ENCODE data around the gene ZNF652. TPM values are rescaled to one million over a fixed set of nuclear protein-coding genes. Genes with fewer than 3 reads are reported as not detected.

ZNF652 gene
- total RNA-seq, 1 donor from 2014 or later = 52.7 TPM

DNA sequence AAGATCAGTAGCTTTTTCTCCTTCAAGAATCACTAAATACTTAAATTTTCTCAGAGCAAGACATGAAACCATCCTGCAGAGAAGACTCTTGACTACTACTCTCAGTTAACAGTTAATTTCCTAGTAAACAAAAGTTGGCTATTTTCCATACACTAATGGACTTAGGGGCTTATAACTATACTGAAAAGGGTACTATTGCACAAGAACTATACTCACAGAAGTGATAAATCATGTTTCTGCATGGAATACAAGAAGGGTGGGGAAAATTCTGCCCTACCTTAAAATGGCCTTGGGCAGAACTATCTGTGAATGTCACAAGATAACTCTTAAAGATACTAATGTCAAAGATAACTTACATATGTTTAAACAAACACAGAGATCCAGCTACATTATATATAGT, 12.5 kb downstream of the ZNF652 start:
- no peak overlapping the region for H3K27ac Mint-ChIP-seq
- no peak for TF ChIP-seq CTCF (IDR thresholded peaks at IDR 0.05; ENCODE audit: unreplicated experiment)
- H3K4me1 Mint-ChIP-seq (ENCODE audit: low read depth) = no peaks in the 10 kb centered on the region
- no peak for DNase-seq (ENCODE audit: low spot score, unreplicated experiment)
- H3K27me3 Mint-ChIP-seq = no peaks in the 10 kb centered on the region
- peaks cover 5% of the 10 kb centered on the region for H3K9me3 Mint-ChIP-seq (ENCODE audit: low read depth)
- H3K36me3 Mint-ChIP-seq (ENCODE audit: insufficient read depth) = peaks cover 4% of the 10 kb centered on the region
- no peak overlapping the region for H3K4me3 Mint-ChIP-seq (ENCODE audit: low read depth)

DNA sequence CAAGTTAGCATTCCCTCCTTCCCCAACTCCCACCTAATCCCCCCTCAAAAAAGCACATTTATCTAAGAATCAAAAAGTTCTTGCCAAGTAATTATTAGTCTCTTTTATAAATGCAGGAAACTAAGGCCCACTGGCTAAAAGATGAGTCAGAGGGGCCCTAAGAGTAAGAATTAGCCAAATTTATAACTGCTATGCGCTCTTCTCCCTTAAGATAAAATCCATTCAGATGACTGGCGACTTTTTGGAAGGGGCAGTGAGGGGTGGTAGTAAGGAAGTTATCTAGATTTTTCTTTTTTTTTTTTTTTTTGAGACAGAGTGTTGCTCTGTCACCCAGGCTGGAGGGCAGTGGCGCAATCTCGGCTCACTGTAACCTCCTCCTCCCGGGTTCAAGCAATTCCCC, 17.1 kb downstream of the ZNF652 start:
- no peak for TF ChIP-seq CTCF (IDR thresholded peaks at IDR 0.05; ENCODE audit: unreplicated experiment)
- Mint-ChIP-seq H3K36me3 (ENCODE audit: insufficient read depth) (no peaks in the 10 kb centered on the region), H3K4me3 (ENCODE audit: low read depth) (no peak overlapping the region), H3K4me1 (ENCODE audit: low read depth) (peaks cover 5% of the 10 kb centered on the region), H3K27me3 (no peaks in the 10 kb centered on the region), H3K27ac (no peak overlapping the region), H3K9me3 (ENCODE audit: low read depth) (no peaks in the 10 kb centered on the region)
- no peak for DNase-seq (ENCODE audit: low spot score, unreplicated experiment)

GRCh38 chr17:49343273-49343672, 18.8 kb downstream of the ZNF652 start:
- Mint-ChIP-seq H3K4me3 (ENCODE audit: low read depth) (no peak overlapping the region), H3K36me3 (ENCODE audit: insufficient read depth) (no peaks in the 10 kb centered on the region), H3K4me1 (ENCODE audit: low read depth) (peaks cover 12% of the 10 kb centered on the region), H3K9me3 (ENCODE audit: low read depth) (no peaks in the 10 kb centered on the region), H3K27ac (no peak overlapping the region), H3K27me3 (no peaks in the 10 kb centered on the region)
- DNase-seq (ENCODE audit: low spot score, unreplicated experiment) = no peak
- TF ChIP-seq CTCF (IDR thresholded peaks at IDR 0.05; ENCODE audit: unreplicated experiment) = no peak

- H3K9me3 Mint-ChIP-seq (ENCODE audit: low read depth) = no peaks in the 10 kb centered on the region
- H3K4me1 Mint-ChIP-seq (ENCODE audit: low read depth) = peaks cover 13% of the 10 kb centered on the region
- no peak for TF ChIP-seq CTCF (IDR thresholded peaks at IDR 0.05; ENCODE audit: unreplicated experiment)
- H3K4me3 Mint-ChIP-seq (ENCODE audit: low read depth) = no peak overlapping the region
- no peaks in the 10 kb centered on the region for H3K36me3 Mint-ChIP-seq (ENCODE audit: insufficient read depth)
- no peak overlapping the region for H3K27ac Mint-ChIP-seq
- DNase-seq (ENCODE audit: low spot score, unreplicated experiment) = no peak
- no peaks in the 10 kb centered on the region for H3K27me3 Mint-ChIP-seq
These were observed 19.5 kb downstream of the ZNF652 start for GRCh38 chr17:49342575-49342936.

GRCh38 chr17:49341356-49341755, 20.7 kb downstream of the ZNF652 start:
- peaks cover 13% of the 10 kb centered on the region for H3K4me1 Mint-ChIP-seq (ENCODE audit: low read depth)
- H3K36me3 Mint-ChIP-seq (ENCODE audit: insufficient read depth) = no peaks in the 10 kb centered on the region
- no peaks in the 10 kb centered on the region for H3K27me3 Mint-ChIP-seq
- no peak overlapping the region for H3K4me3 Mint-ChIP-seq (ENCODE audit: low read depth)
- no peak for DNase-seq (ENCODE audit: low spot score, unreplicated experiment)
- H3K27ac Mint-ChIP-seq = no peak overlapping the region
- no peak for TF ChIP-seq CTCF (IDR thresholded peaks at IDR 0.05; ENCODE audit: unreplicated experiment)
- no peaks in the 10 kb centered on the region for H3K9me3 Mint-ChIP-seq (ENCODE audit: low read depth)
